ENCODE measurements around the gene DNER.

Gene DNER

GRCh38 chr2:229335877-229336346 is 378.4 kb downstream of the DNER start:
- DNase-seq (ENCODE audit: low read depth), result no peak

DNA sequence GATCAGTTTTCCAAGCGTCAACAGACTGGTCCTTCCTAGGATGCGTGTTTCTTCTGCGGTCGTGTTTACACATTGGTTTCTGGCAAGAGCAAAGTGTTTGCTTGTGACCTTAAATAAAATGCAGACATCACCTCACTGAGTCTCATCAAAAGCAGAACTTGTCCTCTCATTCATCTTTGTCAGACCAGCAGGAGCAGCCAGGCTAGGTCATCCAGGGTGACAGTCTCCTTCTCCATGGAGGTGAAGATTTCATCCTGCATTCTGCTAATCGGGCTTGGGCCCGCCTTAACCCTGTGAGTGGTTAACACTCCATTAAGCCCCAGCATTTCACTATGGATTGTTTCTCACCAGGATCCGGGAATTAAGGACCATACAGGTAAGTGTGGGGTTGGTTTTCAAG is 379.0 kb downstream of the DNER start:
- DNase-seq (ENCODE audit: low read depth), result no peak

- no peak for DNase-seq (ENCODE audit: low read depth)
These were observed 383.4 kb downstream of the DNER start for GRCh38 chr2:229330952-229331351.

- no peak for DNase-seq (ENCODE audit: low read depth)
These were observed 394.8 kb downstream of the DNER start for GRCh38 chr2:229319558-229319957.

- DNase-seq (ENCODE audit: low read depth), result peak; percentile 5
These were observed 400.2 kb downstream of the DNER start for GRCh38 chr2:229314117-229314516.

GRCh38 chr2:229313591-229313990 is 400.8 kb downstream of the DNER start:
- peak; percentile 69 for DNase-seq (ENCODE audit: low read depth)

Measured in iris pigment epithelial cell (primary cell).